Activated T-cell treated with anti-CD3 and anti-CD28 coated beads, Interleukin-2, amount 50 U/mL, for 1 hour (primary cell): ENCODE data around the gene HEATR3.
A peak's percentile ranks its signal among the peaks of the same experiment; 100 is the strongest.

Experiments
- DNase-seq: peaks from one replicate; pipeline ENCODE4 v3.0.0-alpha.2; 2020

Gene HEATR3

GRCh38 chr16:50065624-50066481 lies at the start of gene HEATR3:
Gene HEATR3 (plus strand): TSS chr16:50065970. CDS start chr16:50066132, 162 bp downstream.
- peak; percentile 98 for DNase-seq

- no peak for DNase-seq
Observed at GRCh38 chr16:50017553-50017952, 48.2 kb upstream of the HEATR3 start.

DNA sequence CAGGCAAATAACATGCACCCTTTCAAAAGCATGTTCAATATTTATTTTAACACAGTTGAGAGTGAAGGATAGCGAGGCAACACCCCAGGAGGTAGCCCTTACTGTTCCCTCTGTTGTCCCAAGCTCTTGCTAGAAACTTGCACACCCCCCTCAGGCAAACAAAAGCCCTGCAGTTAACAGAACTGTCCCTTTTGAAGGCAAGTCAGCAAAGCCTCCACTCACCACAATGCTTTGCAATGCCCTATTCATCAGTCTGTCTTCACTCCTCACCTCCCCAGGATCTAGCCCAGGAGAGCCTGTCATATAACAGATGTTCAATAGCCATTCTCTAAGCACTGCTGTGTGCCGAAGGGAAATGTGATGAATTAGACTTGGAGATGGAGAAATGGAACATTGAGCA lies 44.2 kb upstream of the HEATR3 start:
- DNase-seq: no peak

DNA sequence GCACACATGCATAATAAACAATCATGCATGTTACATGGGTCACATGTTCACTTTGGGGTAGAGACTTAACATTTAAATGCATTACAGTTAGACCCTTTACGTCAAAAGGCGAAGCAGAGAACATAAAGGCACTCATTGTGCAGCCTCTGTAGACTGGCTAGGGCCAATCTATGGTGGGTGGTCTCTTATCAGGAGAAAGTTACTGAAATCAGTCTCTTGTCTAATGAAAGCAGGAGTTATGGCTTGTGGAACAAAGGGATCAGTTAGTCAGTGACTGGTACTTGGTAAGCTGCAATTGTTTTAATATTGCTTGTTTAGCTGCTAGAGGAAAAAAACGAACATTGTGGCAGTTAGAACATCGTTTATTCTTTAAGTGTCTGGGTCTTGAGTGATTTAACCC lies 42.1 kb upstream of the HEATR3 start:
- no peak for DNase-seq

GRCh38 chr16:50024207-50024606 lies 41.6 kb upstream of the HEATR3 start:
- no peak for DNase-seq

- peak; percentile 92 for DNase-seq
Observed at GRCh38 chr16:50024684-50025536, 40.9 kb upstream of the HEATR3 start, which contains the start of gene CNEP1R1. Gene CNEP1R1 (plus strand): TSS chr16:50025225. CDS start chr16:50025316, 91 bp downstream.

- DNase-seq: peak; percentile 53
Observed at GRCh38 chr16:50025537-50025931, 40.2 kb upstream of the HEATR3 start.

GRCh38 chr16:50027829-50028228 lies 37.9 kb upstream of the HEATR3 start:
- no peak for DNase-seq

- no peak for DNase-seq
Observed at GRCh38 chr16:50035468-50035992, 30.2 kb upstream of the HEATR3 start.

DNA sequence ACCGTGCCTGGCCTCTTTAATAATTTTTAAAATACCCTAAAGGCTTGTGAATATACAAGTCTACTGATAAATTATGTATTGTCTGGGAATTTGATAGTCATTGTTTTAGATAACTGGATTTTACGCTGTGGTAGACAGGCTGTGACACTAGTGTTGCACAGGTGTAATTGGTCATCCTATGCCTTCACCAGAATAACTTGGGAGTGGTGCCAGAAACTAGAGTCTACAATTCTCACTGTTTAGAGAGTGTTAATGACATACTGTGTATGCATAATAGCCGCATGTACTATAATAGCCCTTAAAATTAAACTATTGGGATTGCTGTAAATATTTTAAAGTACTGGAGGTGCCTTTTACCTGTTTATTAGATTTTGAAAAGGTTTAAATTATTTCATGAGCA lies 29.3 kb upstream of the HEATR3 start:
- no peak for DNase-seq

- DNase-seq: no peak
Observed at GRCh38 chr16:50037662-50038220, 28.0 kb upstream of the HEATR3 start.

DNA sequence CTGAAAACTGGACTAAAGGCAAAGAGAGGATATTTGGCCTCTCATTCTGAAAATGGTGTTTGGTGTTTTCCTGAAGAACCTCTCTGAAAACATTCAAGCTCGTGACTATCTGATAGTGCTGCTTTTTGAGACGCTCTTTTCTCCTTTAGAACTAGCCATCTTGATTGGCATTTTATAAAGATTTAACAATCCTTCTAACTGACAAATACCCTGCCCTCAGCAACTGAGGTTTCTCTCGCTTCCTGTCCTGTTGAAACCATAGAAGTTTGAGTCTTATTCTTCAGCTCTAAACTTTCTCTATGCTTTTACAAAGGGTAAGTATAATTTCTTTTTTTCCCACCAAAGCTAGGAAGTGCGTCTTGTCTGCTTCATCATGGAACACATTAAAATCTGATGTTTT lies 27.5 kb upstream of the HEATR3 start:
- DNase-seq: no peak

GRCh38 chr16:50038756-50039529 lies 26.8 kb upstream of the HEATR3 start:
- no peak for DNase-seq

GRCh38 chr16:50040018-50040417 lies 25.8 kb upstream of the HEATR3 start:
- no peak for DNase-seq

- no peak for DNase-seq
Observed at GRCh38 chr16:50040710-50041109, 25.1 kb upstream of the HEATR3 start.

- DNase-seq: no peak
Observed at GRCh38 chr16:50043358-50043757, 22.4 kb upstream of the HEATR3 start.

- DNase-seq: no peak
Observed at GRCh38 chr16:50045412-50045811, 20.4 kb upstream of the HEATR3 start.

- DNase-seq: no peak
Observed at GRCh38 chr16:50046853-50047252, 18.9 kb upstream of the HEATR3 start.

- no peak for DNase-seq
Observed at GRCh38 chr16:50047864-50048263, 17.9 kb upstream of the HEATR3 start.

GRCh38 chr16:50050802-50051201 lies 15.0 kb upstream of the HEATR3 start:
- DNase-seq: no peak

- no peak for DNase-seq
Observed at GRCh38 chr16:50056226-50056625, 9.5 kb upstream of the HEATR3 start.

DNA sequence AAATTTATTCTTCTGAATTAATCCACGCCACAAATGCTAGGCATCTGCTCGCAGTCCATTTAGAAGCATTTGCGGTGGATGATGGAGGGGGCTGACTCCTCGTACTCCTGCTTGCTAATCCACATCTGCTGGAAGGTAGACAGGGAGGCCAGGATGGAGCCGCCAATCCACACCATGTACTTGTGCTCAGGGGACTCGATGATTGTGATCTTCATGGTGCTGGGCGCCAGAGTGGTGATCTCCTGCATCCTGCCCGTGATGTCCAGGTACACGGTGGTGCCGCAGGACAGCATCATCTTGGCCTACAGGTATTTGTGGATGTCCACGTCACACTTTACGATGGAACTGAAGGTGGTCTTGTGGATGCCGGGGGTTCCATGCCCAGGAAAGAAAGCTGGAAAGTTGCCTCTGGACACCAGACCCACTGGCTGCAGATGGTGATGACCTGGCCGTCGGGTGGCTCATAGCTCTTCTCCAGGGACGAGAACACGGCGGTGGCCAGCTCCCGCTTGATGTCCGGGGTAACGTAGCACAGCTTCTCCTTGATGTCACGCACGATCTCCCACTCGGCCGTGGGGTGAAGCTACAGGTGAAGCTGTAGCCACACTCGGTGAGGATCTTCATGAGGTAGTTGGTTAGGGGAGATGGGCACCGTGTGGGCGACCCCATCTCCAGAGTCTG lies 7.5 kb upstream of the HEATR3 start:
- DNase-seq: no peak
